Middle frontal gyrus (tissue), 1 donor: ENCODE results near the gene PIH1D2.
"Not testable (repeated sequence)": the region's sequence is repeated elsewhere in the genome, so short reads cannot be mapped to it uniquely, and the experiment has no call there.

Experiments used
- DNase-seq: peaks from one replicate; pipeline ENCODE4 v3.0.0-alpha.2; 2015; ENCODE audit warnings: low spot score; ENCODE audit errors: extremely low spot score

The PIH1D2 gene

GRCh38 chr11:112073941-112074811 is at the start of gene PIH1D2, which contains the start of gene NKAPD1:
Gene PIH1D2 (minus strand): TSS chr11:112074017. CDS start chr11:112073174, 843 bp downstream.
Gene NKAPD1 (plus strand): TSS chr11:112074299. CDS start chr11:112075575, 1,276 bp downstream.
- DNase-seq = peak; percentile 40

- no peak for DNase-seq
Measured at GRCh38 chr11:112123129-112123528, 49.3 kb upstream of the PIH1D2 start.

GRCh38 chr11:112121981-112122615 is 48.3 kb upstream of the PIH1D2 start:
- DNase-seq = no peak

GRCh38 chr11:112118176-112118575 is 44.4 kb upstream of the PIH1D2 start:
- DNase-seq = no peak

- DNase-seq = no peak
Measured at GRCh38 chr11:112115386-112115785, 41.6 kb upstream of the PIH1D2 start.

- no peak for DNase-seq
Measured at GRCh38 chr11:112114460-112114859, 40.6 kb upstream of the PIH1D2 start.

GRCh38 chr11:112113539-112114457 is 40.0 kb upstream of the PIH1D2 start:
- peak; percentile 26 for DNase-seq

GRCh38 chr11:112106070-112106469 is 32.3 kb upstream of the PIH1D2 start:
- DNase-seq = no peak

GRCh38 chr11:112103446-112103845 is 29.6 kb upstream of the PIH1D2 start:
- no peak for DNase-seq

GRCh38 chr11:112100462-112100861 is 26.6 kb upstream of the PIH1D2 start:
- DNase-seq = no peak

GRCh38 chr11:112097734-112098528 is 24.1 kb upstream of the PIH1D2 start:
- no peak for DNase-seq

GRCh38 chr11:112096194-112096593 is 22.4 kb upstream of the PIH1D2 start:
- DNase-seq = no peak

- not testable (repeated sequence) for DNase-seq
Measured at GRCh38 chr11:112095302-112095701, 21.5 kb upstream of the PIH1D2 start.

- DNase-seq = no peak
Measured at GRCh38 chr11:112087212-112087611, 13.4 kb upstream of the PIH1D2 start.

- DNase-seq = peak; percentile 96
Measured at GRCh38 chr11:112086422-112087191, 12.8 kb upstream of the PIH1D2 start, which contains the start of the genes SDHD and TIMM8B. Gene SDHD (plus strand): TSS chr11:112086873. CDS start chr11:112086908, 35 bp downstream. Gene TIMM8B (minus strand): TSS chr11:112086756. CDS start chr11:112086723, 33 bp downstream.

GRCh38 chr11:112085822-112086421 is 12.1 kb upstream of the PIH1D2 start:
- no peak for DNase-seq

- DNase-seq = no peak
Measured at GRCh38 chr11:112082729-112083128, 8.9 kb upstream of the PIH1D2 start.

GRCh38 chr11:112062923-112063322 is 10.9 kb downstream of the PIH1D2 start:
- no peak for DNase-seq

- DNase-seq = no peak
Measured at GRCh38 chr11:112058103-112058502, 15.7 kb downstream of the PIH1D2 start.
